Fibroblast of mammary gland (primary cell): ENCODE measurements around the gene R3HDM2.

Experiments
- DNase-seq: peaks from one replicate; pipeline ENCODE4 v3.0.0-alpha.2; 2010; ENCODE audit warnings: low read depth
- H3K4me3 ChIP-seq: 2 replicates; pipeline ENCODE4 v1.5.1; 2011; ENCODE audit warnings: low read depth, mild to moderate bottlenecking, low read length, moderate library complexity; ENCODE audit not compliant: control insufficient read depth
- TF ChIP-seq, protein P1 (sequence below): conservative IDR thresholded peaks from 2 replicates; pipeline ENCODE4 v1.5.1; 2011; ENCODE audit warnings: low read depth, low read length, inconsistent platforms; ENCODE audit not compliant: control insufficient read depth, insufficient read depth

The R3HDM2 gene

DNA sequence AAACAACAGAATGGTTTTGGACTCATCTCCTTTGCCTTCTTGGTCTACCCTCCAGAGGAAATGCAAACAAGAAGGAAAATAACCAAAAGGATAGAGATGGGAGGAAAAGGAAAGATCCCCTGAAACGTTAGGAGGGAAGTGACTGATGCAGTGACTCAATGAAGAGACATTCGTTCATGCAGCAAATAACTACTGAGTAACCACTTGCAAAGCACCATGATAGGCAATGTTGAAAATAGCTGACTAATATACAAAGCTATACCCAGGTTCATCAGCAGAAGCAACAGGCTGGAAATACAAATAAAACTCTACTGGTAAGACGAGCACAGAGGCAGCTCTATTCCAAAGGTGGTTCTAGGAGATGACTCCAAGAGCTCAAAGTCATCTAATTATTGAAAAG is 41.8 kb downstream of the R3HDM2 start:
- DNase-seq, result peak; percentile 92
- TF ChIP-seq, protein P1, sequence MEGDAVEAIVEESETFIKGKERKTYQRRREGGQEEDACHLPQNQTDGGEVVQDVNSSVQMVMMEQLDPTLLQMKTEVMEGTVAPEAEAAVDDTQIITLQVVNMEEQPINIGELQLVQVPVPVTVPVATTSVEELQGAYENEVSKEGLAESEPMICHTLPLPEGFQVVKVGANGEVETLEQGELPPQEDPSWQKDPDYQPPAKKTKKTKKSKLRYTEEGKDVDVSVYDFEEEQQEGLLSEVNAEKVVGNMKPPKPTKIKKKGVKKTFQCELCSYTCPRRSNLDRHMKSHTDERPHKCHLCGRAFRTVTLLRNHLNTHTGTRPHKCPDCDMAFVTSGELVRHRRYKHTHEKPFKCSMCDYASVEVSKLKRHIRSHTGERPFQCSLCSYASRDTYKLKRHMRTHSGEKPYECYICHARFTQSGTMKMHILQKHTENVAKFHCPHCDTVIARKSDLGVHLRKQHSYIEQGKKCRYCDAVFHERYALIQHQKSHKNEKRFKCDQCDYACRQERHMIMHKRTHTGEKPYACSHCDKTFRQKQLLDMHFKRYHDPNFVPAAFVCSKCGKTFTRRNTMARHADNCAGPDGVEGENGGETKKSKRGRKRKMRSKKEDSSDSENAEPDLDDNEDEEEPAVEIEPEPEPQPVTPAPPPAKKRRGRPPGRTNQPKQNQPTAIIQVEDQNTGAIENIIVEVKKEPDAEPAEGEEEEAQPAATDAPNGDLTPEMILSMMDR, result no peak
- no peak overlapping the region for H3K4me3 ChIP-seq

DNA sequence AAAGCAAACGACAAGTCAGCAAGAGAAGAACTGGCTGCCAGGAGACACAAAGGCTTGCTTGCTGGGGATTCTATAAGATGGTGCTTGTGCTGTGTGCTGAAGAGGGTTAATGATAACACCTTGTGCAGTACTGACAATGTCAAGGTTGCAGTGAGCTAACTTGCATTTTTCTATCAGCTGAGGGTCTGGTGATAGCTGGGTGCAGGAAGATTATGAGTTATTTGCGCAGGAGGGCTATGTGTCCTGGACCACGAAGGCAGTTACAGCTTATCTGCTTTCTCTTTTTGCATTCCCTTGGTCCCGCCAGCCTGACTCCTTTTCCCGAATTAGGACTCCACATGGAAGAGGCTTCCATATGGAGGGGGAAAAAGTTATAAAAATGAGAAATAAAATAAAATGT is 42.4 kb downstream of the R3HDM2 start:
- H3K4me3 ChIP-seq, result no peak overlapping the region
- TF ChIP-seq, protein P1, result no peak
- no peak for DNase-seq

DNA sequence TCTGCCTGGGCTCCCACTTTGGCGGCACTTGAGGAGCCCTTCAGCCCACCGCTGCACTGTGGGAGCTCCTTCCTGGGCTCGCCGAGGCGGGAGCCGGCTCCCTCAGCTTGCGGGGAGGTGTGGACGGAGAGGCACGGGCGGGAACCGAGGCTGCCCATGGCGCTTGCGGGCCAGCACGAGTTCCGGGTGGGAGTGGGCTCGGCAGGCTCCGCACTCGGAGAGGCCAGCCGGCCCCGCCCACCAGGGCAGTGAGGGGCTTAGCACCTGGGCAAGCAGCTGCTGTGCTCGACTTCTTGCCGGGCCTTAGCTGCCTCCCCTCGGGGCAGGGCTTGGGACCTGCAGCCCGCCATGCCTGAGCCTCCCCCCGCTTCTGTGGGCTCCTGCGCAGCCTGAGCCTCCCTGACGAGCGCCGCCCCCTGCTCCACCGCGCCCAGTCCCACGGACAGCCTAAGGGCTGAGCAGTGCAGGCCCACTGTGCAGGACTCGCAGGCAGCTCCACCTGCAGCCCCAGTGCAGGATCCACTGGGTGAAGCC is 44.6 kb downstream of the R3HDM2 start:
- H3K4me3 ChIP-seq, result no peak overlapping the region
- DNase-seq, result no peak
- TF ChIP-seq, protein P1, result no peak

DNA sequence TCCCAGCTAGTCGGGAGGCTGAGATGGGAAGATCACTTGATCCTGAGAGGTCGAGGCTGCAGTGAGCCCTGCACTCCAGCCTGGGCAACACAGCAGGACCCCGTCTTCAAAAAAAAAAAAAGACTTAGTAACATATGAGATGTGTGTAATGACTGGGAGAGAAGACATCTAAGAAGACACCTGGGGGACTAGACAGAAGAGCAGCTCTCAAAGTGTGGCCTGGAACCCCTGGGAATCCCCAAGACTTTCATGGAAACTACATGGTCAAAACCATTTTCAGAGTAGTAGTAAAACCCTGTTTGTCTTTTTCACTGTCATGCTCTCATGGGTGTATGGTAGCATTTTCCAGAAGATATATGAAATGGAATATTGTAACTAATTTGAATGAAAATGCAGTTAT is 45.3 kb downstream of the R3HDM2 start:
- TF ChIP-seq, protein P1, result no peak
- no peak for DNase-seq
- no peak overlapping the region for H3K4me3 ChIP-seq

DNA sequence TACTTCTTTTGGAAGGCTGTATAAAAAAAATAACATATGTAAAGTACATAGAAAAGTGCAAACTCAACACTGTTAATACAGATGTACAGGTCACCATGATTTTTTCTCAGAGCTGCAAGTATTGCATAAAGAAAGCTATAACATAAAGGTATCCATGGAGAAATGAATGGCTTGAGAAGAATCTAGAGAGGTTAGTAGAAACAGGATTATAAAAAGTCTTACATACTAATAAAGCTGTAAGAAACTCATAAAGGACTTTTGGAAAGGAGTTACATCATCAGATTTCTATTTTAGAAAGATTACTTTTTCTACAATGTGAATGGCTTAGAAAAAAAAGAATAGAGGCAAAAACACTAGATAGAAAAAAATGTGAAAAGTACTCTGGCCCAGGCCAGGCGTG is 46.4 kb downstream of the R3HDM2 start:
- no peak for DNase-seq
- no peak overlapping the region for H3K4me3 ChIP-seq
- TF ChIP-seq, protein P1, result no peak

DNA sequence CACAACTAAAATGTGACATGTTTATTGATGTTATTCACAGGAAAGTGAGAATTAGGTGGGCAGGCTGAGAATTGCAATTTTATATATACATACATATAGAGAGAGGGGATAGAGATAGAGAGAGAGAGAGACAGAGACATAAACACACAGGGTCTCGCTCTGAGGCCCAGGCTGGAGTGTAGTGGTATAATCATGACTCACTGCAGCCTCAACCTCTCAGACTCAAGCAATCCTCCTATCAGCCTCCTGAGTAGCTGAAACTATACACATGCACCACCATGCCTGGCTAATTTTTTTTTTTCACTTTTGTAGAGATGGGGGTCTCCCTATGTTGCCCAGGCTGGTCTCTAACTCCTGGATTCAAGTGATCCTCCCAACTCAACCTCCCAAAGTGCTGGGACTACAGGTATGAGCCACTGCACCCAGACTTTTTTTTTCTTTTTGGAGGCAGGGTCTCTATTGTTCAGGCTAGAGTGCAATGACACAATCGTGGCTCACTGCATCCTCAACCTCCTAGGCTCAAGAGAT is 49.1 kb downstream of the R3HDM2 start:
- peak; percentile 15 for DNase-seq
- no peak overlapping the region for H3K4me3 ChIP-seq
- TF ChIP-seq, protein P1, result no peak

DNA sequence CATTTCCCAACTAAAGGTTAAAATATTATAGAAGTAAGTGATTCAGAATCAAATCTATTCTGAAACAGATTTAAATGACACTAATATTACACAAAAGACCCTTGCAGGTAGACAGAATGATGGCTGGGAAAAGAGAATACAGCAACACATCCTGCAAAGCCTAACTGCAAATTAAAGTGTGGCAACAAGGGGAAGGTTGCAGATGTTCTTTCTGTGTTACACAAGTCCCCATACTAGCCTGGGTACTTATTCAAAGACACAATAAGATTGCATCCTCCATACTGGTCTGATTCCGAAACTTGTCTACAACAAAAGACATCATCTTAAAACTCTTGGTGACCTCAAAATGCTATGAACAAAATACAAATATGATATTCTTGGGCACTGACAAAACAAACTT is 50.5 kb downstream of the R3HDM2 start:
- TF ChIP-seq, protein P1, result no peak
- no peak overlapping the region for H3K4me3 ChIP-seq
- no peak for DNase-seq
